ENCODE data around the gene LRRC4C.
"Not testable (repeated sequence)": the region's sequence is repeated elsewhere in the genome, so short reads cannot be mapped to it uniquely, and the experiment has no call there.

Gene LRRC4C

DNA sequence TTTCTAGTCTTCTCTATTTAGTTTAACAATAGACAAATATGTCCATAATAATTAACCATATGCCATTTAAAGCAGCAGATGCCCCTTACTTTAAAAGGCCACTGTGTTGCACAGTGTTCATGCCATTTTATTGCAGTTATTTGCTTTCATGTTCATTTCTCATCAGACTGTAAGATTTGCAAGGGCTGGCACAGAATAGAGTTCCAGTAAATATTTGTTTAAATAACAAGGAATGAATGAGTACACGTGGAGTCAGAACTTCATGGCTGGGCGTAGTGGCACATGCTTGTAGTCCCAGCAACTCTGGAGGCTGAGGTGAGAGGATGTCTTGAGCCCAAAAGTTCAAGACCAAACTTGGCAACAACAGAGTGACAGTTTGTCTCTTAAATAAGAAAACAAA is 1228.6 kb downstream of the LRRC4C start:
- DNase-seq (ENCODE audit: low read depth) = no peak

DNA sequence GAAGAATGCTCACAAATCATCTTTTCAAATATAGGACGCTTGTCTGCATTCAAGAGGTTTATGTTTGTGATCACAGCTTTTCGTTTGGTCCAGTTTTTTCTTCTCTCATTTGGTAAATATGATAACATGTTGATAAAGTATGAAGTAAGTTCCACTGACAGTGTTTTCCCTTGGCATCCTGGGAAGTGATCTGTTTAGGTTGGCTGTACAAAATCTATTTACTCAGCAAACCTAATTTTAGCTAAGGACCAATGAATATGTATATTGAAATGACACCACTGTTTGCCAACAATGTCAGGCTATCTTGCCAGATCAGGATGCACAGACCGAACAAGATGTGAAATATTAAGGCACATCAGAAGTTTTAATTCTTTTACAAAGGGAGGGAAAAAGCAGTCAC is 1230.8 kb downstream of the LRRC4C start:
- DNase-seq (ENCODE audit: low read depth) = no peak

DNA sequence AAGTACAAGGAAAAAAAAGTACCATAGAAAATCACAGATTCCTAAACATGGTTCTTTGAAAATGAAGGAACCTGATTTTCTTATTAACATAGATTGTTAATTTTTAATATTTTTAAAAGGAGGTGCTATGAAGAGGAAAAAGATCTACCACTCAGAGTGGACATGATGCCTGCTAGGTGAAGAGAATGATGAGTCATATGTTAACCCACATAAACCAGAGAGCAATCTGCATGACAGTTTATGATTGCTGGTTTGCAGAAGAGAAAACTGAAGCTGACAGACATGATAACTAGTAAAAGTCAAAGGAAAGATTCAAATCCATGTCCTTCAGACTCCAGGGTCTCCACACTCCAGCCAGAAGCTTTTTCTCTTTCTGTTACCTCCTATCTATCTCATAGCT is 1231.7 kb downstream of the LRRC4C start:
- DNase-seq (ENCODE audit: low read depth) = no peak

DNA sequence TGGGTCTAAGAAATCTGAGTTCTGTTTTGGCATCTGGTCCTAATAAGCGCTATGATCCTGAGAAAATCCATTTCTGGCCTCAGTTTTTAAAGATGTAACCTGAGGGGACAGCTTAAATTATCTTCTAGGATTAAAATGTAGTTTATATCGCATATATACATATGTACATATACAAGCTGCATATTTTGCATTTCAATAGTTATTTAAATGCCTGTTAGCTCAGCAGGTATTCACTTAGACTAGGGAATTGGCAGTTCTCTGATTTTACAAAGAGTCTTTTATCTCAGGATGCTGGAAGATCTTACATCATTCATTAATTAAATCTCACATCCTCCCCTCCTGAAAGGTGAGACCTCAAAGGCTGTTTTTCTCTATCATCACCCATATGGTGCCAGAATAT is 1232.8 kb downstream of the LRRC4C start:
- no peak for DNase-seq (ENCODE audit: low read depth)

DNA sequence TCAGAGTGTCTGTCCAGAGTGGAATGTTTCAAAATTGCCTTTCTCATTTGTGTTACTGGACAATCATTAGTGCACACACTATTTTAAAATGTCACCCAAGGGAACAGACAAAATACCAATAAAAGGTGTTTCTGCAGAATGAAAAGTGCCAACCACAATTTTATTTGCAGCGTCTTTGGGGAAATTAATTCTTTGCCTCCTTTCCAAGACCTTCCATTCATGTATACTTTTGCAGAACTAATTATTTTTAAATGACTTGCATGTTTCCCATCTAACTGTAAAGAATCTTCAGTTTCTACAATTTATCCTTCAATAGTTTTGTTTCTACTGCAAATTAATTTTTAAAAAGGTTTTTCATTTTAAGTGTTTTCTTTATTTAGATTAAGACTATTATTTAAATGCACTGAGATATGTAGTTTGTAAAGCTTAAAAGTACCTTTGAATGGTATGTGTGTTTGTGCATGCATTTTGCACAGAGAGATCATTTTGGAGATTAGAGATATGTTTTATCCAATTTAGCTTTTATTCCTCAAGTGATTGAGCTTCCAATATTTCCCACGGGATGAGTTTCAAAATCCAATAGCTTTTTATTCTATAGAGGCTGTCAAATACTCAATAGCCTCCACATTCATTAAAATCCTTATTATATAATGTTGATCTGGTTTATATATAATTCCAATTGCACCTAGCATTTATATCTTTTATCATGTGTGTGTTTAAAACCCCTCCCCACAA is 1235.7 kb downstream of the LRRC4C start:
- no peak for DNase-seq (ENCODE audit: low read depth)

DNA sequence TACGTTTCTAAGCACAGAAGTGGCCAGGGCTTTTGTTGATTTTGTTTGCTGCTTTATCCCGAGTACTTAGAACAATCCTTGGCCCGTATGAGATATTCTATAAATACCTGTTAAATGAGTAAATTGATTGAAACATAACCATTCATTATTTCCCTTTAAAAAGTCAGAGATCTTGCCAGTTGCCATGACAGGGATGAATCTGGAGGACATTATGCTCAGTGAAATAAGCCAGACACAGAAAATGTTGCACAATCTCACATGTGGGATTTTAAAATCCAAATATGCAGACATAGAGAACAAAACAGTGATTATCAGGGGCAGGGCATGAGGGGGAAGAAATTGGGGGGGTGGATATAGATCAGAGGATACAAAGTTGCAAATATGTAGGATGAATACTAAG is 1240.1 kb downstream of the LRRC4C start:
- DNase-seq (ENCODE audit: low read depth) = no peak

DNA sequence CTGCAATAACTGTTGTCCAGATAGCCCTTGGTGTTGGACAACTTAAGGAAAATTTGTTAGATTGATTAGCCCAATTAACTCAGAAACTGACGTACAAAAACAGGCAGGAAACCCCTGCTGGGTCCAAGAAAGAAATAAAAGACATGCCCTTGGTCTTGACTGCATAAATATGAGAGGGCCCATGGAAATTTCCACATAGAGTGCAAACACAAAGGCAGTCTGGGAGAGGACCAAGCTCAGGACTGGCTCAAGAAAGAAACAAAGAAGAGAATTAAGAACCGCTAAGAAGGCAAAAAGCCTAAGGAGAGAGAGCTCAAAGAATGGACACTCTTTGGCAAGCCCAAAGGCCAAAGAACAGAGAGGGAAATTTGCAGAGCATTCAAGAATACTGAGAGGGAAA is 1243.9 kb downstream of the LRRC4C start:
- no peak for DNase-seq (ENCODE audit: low read depth)

DNA sequence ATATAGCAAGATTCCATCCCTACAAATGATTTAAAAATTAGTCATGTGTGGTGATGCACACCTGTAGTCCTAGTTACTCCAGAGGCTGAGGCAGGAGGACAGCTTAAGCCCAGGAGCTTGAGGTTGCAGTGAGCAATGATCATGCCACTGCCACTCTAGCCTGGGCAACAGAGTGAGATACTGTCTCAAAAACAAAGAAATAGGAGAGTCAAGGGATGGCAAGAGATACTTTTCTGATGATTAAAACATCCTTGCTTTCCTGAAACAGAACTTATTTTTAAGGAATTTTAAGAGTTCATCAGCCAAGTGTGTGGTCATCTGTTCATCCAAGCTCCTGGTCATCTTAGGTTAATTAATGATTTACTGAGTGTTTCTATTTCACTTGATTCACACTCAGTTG is 1252.0 kb downstream of the LRRC4C start:
- DNase-seq (ENCODE audit: low read depth) = no peak

DNA sequence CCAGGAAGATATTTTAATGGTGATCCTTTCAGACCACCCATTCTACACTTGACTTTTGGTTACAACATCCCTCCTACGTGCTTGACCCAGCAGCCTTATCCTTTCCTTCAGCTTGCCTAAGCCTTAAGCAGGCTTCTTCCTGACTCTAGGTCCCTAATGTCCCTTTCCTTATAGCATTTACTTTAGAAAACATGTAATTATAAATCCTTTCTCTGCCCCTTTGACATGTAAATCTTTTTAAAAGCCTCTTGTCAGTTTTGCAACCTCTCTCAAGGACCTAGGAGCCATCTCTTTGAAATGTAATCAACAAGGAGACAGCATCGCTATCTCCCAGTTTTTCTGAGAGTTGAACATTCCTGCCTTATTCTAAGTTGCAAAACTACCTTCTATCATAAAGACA is 1255.2 kb downstream of the LRRC4C start:
- DNase-seq (ENCODE audit: low read depth) = no peak

DNA sequence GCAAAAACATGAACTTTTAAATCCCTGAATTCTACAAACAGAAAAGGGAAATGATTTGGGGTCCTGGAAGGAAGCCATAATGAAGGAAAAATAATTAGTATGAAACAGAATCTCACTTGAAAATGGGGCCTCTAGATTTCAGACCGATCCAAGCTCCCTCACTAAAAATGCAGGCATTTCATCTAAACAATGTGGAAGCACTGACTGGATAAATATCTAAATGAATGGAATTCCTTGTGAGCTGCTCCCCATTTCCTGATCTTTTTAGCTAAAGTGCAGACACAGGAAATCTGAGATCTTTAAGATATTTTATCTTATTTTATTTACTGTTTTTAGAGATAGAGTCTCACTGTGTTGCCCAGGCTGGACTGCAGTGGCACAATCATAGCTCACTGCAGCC is 1255.8 kb downstream of the LRRC4C start:
- DNase-seq (ENCODE audit: low read depth) = no peak

DNA sequence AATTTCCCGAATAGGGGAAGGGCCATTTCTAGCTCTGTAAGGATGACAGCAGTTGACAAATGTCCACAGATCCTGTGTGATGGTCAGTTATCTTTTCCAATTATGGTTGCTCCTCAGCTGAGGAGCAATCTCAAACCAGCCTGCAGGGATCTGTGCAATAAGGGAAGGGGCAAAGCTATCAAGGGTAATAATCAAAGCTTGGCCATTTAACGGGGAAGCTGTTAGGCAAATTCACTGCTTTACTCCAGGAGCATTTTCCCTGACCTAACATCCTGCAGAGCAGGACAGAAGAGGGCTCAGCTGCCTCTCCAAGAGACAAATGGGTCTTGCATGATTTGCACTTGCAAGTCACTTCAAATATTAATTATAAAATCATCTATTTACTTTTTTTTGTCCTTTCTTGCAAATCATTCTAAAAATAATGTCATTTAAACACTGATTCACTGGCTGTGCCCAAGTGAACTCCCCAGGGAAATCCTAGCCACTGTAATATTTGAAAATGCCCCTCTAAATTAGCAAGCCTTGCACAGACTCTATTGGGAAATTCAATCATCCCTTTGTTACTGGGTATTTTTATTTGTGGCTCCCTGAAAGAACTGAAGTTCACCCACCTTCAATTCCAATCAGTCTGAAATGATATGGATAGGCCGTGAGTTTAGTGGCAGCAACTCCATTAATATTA is 1256.7 kb downstream of the LRRC4C start:
- DNase-seq (ENCODE audit: low read depth) = no peak

DNA sequence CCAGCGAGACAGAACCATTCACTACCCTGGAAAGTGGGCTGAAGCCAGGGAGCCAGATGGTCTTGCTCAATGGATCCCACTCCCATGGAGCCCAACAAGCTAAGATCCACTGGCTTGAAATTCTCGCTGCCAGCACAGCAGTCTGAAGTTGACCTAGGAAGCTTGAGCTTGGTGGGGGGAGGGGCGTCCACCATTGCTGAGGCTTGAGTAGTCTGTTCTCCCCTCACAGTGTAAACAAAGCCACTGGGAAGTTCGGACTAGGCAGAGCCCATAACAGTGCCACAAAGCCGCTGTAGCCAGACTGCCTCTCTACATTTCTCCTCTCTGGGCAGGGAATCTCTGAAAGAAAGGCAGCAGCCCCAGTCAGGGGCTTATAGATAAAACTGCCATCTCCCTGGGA is 1266.9 kb downstream of the LRRC4C start:
- DNase-seq (ENCODE audit: low read depth) = not testable (repeated sequence)

DNA sequence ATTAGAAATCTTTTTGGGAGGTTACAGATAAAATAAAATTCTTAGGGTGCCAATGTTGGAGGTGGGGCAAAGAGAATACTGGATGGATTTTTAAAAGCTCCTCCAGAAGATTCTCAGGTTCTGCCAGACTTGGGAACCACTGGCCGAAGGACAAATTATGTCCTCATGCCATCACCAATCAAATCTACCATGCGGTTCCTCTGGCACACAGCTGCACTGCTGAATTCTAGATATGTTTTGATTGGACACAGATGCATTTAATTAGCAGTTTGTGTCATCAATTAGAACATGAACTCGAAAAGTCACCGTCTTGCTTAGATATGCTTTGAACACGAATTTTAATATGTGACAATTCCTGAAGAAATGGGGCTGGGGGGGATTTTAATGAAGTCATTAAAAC is 1269.2 kb downstream of the LRRC4C start:
- DNase-seq (ENCODE audit: low read depth) = no peak

DNA sequence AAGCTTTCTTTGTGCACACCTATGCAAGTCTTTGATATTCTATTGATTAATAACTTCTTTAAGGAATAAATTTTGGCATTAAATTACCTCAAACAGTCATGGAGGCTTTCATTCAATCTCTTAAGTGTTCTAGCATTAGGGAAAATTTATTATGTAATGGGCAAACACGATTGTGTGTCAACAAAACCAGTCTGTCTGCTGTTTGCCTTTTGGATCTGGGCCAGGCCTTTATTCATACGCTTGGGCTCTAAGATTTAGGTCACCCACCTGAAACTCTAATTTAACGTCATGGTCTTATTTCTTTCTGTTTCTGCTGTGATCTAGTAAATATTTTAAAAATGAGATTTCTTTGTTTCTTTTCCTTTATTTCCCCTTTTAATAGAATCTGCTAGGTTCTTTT is 1270.6 kb downstream of the LRRC4C start:
- no peak for DNase-seq (ENCODE audit: low read depth)

DNA sequence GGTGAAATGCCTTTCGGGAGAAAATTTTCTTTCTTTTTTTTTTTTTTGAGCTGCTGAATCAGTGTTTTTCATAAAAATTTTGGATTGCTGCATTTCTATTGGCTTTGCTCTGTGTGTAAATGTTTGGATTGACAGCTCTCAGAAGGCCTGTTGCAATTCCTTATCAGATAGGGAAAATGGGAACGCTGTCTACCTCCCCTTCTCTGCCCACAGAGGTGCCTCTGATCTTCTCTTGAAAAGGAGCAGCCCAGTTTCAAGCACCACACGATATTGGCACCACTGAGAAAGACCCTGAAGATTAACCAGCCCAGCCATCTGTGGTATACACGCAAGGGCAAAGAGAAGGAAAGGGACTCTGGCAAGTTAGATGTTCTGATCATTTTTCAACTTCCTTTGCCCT is 1272.2 kb downstream of the LRRC4C start:
- no peak for DNase-seq (ENCODE audit: low read depth)

DNA sequence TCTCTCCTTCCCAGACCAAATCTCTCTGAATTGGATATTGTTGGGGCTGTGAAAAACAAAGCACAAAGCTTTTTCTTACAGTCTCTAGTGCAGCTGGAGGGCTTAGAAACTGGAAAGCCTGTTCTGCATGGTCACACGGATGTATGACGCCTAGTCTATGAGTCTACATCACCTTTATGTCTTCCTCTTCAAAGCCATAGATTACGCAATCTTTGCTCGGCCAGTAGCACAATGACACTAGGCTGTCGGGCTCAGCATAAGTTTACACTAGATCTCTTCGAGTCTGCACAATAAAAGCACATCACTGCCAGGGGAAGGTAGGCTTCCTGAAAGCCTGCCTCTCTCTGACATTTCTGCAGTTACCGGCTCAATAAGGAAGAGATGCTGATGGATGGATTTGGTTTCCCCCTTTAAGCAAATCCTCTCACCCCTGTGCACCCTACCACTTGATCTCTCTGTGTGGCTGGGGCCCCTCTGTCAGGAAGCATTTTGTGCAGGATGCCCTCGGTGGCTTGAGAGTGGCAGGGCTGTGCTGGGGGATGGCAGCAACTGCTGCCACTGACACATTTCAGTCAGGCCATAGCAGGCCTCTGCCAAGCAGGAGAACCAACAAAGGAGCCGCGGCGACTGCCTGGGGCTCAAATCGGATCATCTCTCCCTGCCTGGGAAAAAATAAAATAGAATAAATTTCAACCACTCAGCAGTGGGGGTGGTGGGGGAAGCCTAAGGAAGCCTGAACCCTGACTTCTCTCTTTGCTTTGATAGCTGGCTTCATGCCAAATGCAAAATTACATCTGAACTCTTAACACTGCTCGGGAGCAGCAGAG is 1272.8 kb downstream of the LRRC4C start:
- no peak for DNase-seq (ENCODE audit: low read depth)

DNA sequence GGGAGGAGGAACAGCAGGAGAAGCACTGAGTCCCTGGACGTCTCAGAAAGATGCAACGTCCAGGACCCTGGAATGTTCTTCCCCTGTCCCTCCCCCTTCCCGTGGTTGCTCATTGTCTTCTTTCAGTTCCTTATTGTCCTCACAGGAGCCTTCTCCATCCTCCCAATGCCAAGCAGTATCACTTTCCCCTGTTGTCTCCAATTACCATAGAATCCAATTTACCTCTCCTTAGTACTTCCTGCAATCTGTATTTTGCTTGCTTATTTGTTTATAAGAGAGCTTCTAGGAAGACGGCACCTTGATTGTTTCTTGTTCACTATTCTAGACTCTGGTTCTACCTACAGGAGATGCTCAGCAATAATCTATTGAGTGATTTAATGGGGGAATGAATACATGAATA is 1273.7 kb downstream of the LRRC4C start:
- no peak for DNase-seq (ENCODE audit: low read depth)

DNA sequence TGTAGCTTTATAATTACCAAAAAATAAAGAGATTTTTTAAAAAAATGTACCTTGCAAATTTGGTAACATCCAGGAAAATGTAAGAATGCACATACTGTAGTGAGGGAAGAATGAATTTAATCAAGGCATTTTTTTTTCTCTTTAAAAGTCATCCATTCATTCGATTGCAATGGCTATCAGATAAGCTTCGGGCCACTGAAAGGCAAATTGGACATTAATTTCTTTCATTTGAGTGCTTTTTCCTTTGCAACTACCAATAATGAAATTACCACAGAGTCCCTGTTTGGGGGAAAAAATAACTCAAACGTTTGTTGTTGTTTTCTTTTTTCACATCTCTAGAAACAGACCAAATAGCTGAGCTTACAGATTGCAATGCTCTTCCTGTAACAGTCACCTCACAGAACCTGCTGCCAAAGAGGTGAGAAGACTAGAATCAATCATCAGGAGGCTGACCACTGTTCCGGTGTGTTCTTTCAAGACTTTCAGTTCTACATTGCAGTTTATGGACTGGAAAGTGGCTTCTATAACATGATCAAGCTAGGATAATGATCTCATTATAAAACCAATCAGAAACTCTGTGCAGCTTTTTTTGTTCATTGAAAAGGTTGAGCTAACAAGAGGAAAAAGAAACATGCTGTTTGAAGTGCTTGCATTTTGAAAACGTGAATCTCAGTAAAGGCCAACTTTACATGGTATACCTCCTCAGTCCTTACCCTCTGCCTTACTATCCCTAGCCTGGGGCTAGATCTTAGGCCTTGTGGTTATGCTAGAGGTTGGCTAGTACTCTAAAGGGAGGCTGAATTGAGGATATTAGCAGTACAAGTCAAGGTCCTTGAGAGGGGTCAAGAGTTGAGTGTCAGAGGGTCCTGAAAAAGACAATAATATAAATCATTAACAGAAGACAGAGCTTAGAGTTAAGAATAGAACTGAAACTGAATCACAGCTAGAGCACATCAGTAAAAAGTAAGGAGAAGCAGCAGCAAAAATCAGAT is 1276.1 kb downstream of the LRRC4C start:
- DNase-seq (ENCODE audit: low read depth) = no peak

DNA sequence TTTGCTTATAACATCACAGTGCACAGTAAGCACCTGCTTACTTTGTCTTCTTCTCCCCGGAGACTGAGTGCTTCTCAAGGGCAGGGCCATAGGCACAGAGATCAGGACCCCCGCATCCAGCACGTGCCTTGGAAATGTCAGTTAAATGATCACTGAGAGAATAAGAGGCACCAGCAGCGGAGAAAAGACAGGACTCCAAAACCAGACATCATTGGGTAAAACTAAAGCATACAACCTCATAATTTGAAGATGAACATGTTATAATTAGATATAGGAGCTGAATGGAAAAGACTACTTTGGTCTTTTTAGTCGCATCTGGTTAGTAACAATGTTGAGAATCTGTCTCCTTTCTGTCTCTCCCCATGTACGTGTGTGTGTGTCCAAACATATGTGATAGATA is 1279.9 kb downstream of the LRRC4C start:
- DNase-seq (ENCODE audit: low read depth) = no peak

DNA sequence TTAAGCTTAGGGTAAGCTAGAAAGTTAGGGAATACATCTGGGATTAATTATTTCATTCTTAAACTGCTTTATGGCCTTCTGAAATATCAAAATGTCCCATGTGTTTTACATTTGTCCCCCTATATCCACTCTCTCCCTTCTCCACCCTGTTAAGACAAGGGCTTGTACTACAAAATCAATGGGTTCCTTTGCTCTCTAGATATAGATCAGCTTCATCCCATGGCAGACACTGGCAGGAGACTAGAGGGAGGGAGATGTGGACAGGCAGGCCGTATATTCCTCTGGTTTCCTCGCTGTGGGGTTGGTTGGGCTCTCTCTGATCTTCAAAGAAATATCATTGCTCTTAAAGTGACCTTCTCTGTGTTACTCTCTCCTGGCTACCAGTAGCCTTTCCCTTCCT is 1281.0 kb downstream of the LRRC4C start:
- DNase-seq (ENCODE audit: low read depth) = no peak

DNA sequence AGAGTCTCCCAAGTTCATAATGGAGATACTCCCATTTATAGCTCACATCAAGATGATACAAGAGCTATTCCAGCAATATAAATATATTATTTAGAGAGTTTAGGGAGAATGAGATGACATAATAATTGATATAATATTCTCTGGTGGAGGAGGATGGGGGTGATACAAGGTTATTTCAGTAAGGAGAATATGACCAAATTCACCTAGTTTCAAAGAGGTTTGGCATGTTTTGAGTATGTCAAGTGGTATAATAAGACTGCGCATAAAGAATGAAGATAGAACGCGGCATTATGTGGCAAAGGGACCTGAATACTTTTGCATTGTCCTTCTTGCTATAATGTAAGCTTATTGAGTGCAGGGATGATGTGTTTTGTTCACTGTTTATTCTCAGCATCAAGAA is 1283.5 kb downstream of the LRRC4C start:
- DNase-seq (ENCODE audit: low read depth) = no peak

DNA sequence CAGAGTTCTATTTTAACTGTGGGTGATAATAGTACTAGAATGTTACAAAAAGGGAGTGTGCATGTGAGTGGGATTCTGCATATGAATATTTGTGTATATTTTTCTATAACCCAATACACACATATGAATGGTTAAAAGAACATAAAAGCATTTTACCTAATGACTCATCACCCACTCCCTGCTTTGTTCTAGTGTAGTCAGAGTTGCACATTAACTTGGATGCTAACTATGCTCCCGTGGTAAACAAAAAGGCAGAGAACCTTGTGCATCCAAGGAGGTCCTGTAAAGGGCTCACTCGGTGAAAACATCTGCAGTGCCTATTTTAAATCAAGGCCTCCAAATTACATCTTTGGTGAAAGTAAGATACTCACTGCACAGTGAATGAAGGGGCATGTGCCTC is 1289.4 kb downstream of the LRRC4C start:
- no peak for DNase-seq (ENCODE audit: low read depth)
